HepG2 (cell line): ENCODE measurements around the gene WARS2. TPM values are rescaled to one million over a fixed set of nuclear protein-coding genes. Genes with fewer than 3 reads are reported as not detected.

Source experiments
- ATAC-seq: fragments of 200-7000 bp; cut with Tn5 transposase; 3 replicates; pipeline ENCODE4 v1.9.1; 2020; ENCODE audit warnings: mild to moderate bottlenecking, moderate library complexity
- BruUV-seq: library from RNA; stranded (reverse); fragments of 400-500 nt; replicated peaks from 2 replicates; lab custom pipeline; 2021; lab: Mats Ljungman, UMichigan
- CTCF ChIA-PET: fragments of 300-600 bp; formaldehyde crosslinking; extraction: SDS; loops from one replicate; lab custom pipeline; 2021; ENCODE audit warnings: low total read pairs, inconsistent platforms, low intra/inter-chr PET ratio; lab: Yijun Ruan, JAX
- POLR2A ChIA-PET: fragments of 350-600 bp; sonication (Branson Sonifier 250); formaldehyde crosslinking; loops from one replicate; lab custom pipeline; 2020; ENCODE audit warnings: antibody characterized with exemption, inconsistent platforms; lab: Yijun Ruan, JAX
- DNase-seq: peaks from one replicate; pipeline ENCODE4 v3.0.0-alpha.2; 2015; ENCODE audit warnings: low spot score
- FAIRE-seq: peaks from 3 replicates; lab custom pipeline; 2011; peaks lifted over from hg19 to GRCh38; lab: Jason Lieb, UNC
- H2AFZ ChIP-seq: one replicate; pipeline ENCODE4 v1.6.1; 2011; ENCODE audit warnings: low read length, inconsistent platforms
- H3K27ac ChIP-seq: fragments of 300-600 bp; 3 replicates; pipeline ENCODE4 v1.8.0; 2011; ENCODE audit warnings: mixed run types, mild to moderate bottlenecking, mixed read lengths, low read length, inconsistent platforms; ENCODE audit not compliant: insufficient read depth; ENCODE audit errors: extremely low read length
- H3K27me3 ChIP-seq, 2 experiments: fragments of 200-600 bp in 1 of 2; 2 replicates in 1 of 2; 3 replicates in 1 of 2; pipeline versions ENCODE4 v1.6.0 to v1.8.0; 2011; ENCODE audit warnings: low read length in 2 of 2, mild to moderate bottlenecking in 2 of 2, moderate library complexity in 2 of 2, inconsistent platforms in 1 of 2; ENCODE audit not compliant: insufficient read depth in 2 of 2, control insufficient read depth in 1 of 2
- H3K36me3 ChIP-seq, 2 experiments: fragments of 200-600 bp in 1 of 2; replicated peaks in 1 of 2; 2 replicates in 1 of 2; 3 replicates in 1 of 2; pipeline versions ENCODE4 v1.5.1 to v1.8.0; 2011; ENCODE audit warnings: low read length in 2 of 2, inconsistent platforms in 1 of 2; ENCODE audit not compliant: insufficient read depth in 2 of 2, control insufficient read depth in 1 of 2
- H3K4me1 ChIP-seq: 2 replicates; pipeline ENCODE4 v1.5.1; 2012; ENCODE audit warnings: low read length, inconsistent platforms; ENCODE audit not compliant: insufficient read depth
- H3K4me2 ChIP-seq: 2 replicates; pipeline ENCODE4 v1.6.0; 2011; ENCODE audit warnings: low read depth, low read length, inconsistent platforms
- H3K4me3 ChIP-seq, 3 experiments: fragments of 200-600 bp in 1 of 3; sonication (generic), shearing (Covaris generic) in 1 of 3; replicated peaks in 1 of 3; 2 replicates each; pipeline ENCODE4 v1.5.1; 2011 to 2016; ENCODE audit warnings: low read length in 3 of 3, inconsistent platforms in 2 of 3, low read depth in 2 of 3, mild to moderate bottlenecking in 2 of 3, control low read depth in 1 of 3, mixed read lengths in 1 of 3; ENCODE audit not compliant: insufficient read depth in 1 of 3
- H3K79me2 ChIP-seq: one replicate; pipeline ENCODE4 v1.6.1; 2011; ENCODE audit warnings: low read length, inconsistent platforms; ENCODE audit not compliant: insufficient read depth
- H3K9ac ChIP-seq: 2 replicates; pipeline ENCODE4 v1.6.0; 2011; ENCODE audit warnings: mild to moderate bottlenecking, low read depth, low read length, inconsistent platforms; ENCODE audit not compliant: insufficient read depth
- H3K9me3 ChIP-seq: 2 replicates; pipeline ENCODE4 v1.5.1; 2012; ENCODE audit warnings: mild to moderate bottlenecking, low read length
- H4K20me1 ChIP-seq: 2 replicates; pipeline ENCODE4 v1.6.0; 2011; ENCODE audit warnings: inconsistent platforms, mild to moderate bottlenecking, low read length, moderate library complexity; ENCODE audit not compliant: insufficient read depth
- EHMT2 ChIP-seq: fragments of 200-600 bp; sonication (generic); IDR thresholded peaks from 2 replicates; pipeline ENCODE4 v1.7.0; 2017; ENCODE audit warnings: antibody characterized with exemption, low read depth, low read length, borderline replicate concordance
- HDAC1 ChIP-seq: sonication (generic); formaldehyde crosslinking; IDR thresholded peaks from 2 replicates; pipeline ENCODE4 v1.5.1; 2020; ENCODE audit warnings: mild to moderate bottlenecking, missing genetic modification reagents
- JUND ChIP-seq: sonication (generic); formaldehyde crosslinking; IDR thresholded peaks from 2 replicates; pipeline ENCODE4 v1.8.0; 2022; ENCODE audit warnings: mild to moderate bottlenecking, missing genetic modification reagents
- MATR3 ChIP-seq: sonication (generic); formaldehyde crosslinking; IDR thresholded peaks from 2 replicates; pipeline ENCODE4 v1.4.0; 2020; ENCODE audit warnings: missing genetic modification reagents
- MXD3 ChIP-seq: IDR thresholded peaks from 2 replicates; pipeline ENCODE4 v1.6.1; 2016; ENCODE audit warnings: mild to moderate bottlenecking, missing biosample characterization, missing genetic modification reagents
- PHF21A ChIP-seq: sonication (generic); formaldehyde crosslinking; IDR thresholded peaks from 2 replicates; pipeline ENCODE4 v1.5.0; 2020; ENCODE audit warnings: mild to moderate bottlenecking, missing genetic modification reagents
- SIX1 ChIP-seq: sonication (generic); formaldehyde crosslinking; IDR thresholded peaks from 2 replicates; pipeline ENCODE4 v1.4.0; 2020; ENCODE audit warnings: missing genetic modification reagents, borderline replicate concordance
- ZKSCAN1 ChIP-seq: fragments of 150-350 bp; IDR thresholded peaks from 2 replicates; pipeline ENCODE4 v1.6.1; 2014; ENCODE audit warnings: low read length
- ZNF207 ChIP-seq: fragments of 450-650 bp; IDR thresholded peaks from 2 replicates; pipeline ENCODE4 v1.6.1; 2016; ENCODE audit warnings: antibody characterized with exemption, borderline replicate concordance
- ZNF788 ChIP-seq: sonication (generic); formaldehyde crosslinking; IDR thresholded peaks from 2 replicates; pipeline ENCODE4 v1.5.0; 2020; ENCODE audit warnings: mild to moderate bottlenecking, missing genetic modification reagents, borderline replicate concordance
- WGBS: methylation state at CpG from one replicate; pipeline ENCODE4 v1.1.6; 2017; ENCODE audit warnings: low lambda C conversion rate; 5-methylcytosine and 5-hydroxymethylcytosine counted together
- in situ Hi-C: cut with HindIII; loops from 2 replicates; pipeline ENCODE4 v1.10.0; 2017; ENCODE audit warnings: low pct_unique_long_range_greater_than_20kb; ENCODE audit not compliant: extremely low pct_ligation_motif_present
- intact Hi-C: fragments of 100-400 bp; cut with micrococcal nuclease; formaldehyde crosslinking; loops from one replicate; pipeline ENCODE4 v1.10.0; 2022; ENCODE audit not compliant: unreplicated experiment
- polyA plus RNA-seq, 8 experiments: library from polyadenylated mRNA; depleted of rRNA in 3 of 8; stranded (reverse) in 7 of 8; unstranded in 1 of 8; fragments of >200 nt; fragmentation: Illumina TruSeq in 4 of 8; extraction: Trizol in 4 of 8; gene quantifications; 2 replicates each; pipeline versions ENCODE4 v1.2.1 to v1.2.3, GENCODE V29; 2011 to 2016; ENCODE audit warnings: low read depth in 4 of 8, missing spikeins in 1 of 8, mixed read lengths in 1 of 8; ENCODE audit not compliant: insufficient read depth in 1 of 8
- total RNA-seq, 5 experiments: library from RNA; depleted of rRNA; stranded (reverse); fragments of >200 nt; fragmentation: Illumina TruSeq; extraction: Trizol; gene quantifications; 2 replicates each; pipeline ENCODE4 v1.2.3, GENCODE V29; 2016; ENCODE audit warnings: low read depth in 1 of 5
- TF ChIP-seq, protein P1 (sequence below): sonication (generic); formaldehyde crosslinking; IDR thresholded peaks from 2 replicates; pipeline ENCODE4 v1.9.0; 2022; ENCODE audit warnings: low read depth, missing genetic modification reagents

WARS2 gene
- total and polyA plus RNA-seq, 2 of the 13 experiments (the other 11 are each of a cell fraction or from before 2014, with no cell fraction given): 12.4 to 18.8 TPM

- POLR2A ChIA-PET: no interaction called here
- in situ Hi-C loops: no loop called here
- 93% methylated on average over 1 of the region's 1 CpG for WGBS
These were observed 44.5 kb upstream of the WARS2 start for GRCh38 chr1:119184972-119185371.

DNA sequence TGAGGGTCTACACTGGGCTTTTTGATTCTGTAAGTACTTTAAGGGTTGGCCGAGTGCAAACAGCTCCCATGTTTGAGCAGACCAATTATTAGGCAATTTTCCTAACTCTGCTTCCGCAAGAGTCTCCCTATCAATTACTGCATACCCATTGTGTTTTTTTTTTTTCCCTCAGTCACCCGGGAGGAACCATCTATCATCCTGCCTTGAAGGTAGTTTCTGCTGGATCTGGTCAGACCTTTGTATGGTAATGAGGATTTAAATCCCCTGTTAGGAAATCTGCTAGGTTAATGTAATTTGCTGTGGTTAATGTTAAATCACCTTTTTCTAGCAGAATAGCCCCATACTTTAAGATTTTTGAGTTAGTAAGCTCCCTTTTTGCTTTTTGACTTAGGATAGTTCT lies 40.8 kb upstream of the WARS2 start:
- Histone ChIP-seq H3K27me3 (no peaks in the 10 kb centered on the region), H3K4me1 (no peaks in the 10 kb centered on the region), H3K9me3 (no peaks in the 10 kb centered on the region), H3K4me2 (no peak overlapping the region), H2AFZ (no peak overlapping the region), H3K79me2 (no peaks in the 10 kb centered on the region), H3K4me3 (no peak overlapping the region), H3K27ac (no peak overlapping the region), H3K9ac (no peak overlapping the region), H3K36me3 (peaks cover 0 to 3% of the 10 kb centered on the region in 2 experiments; a peak in 1 of 5 replicates), H4K20me1 (no peaks in the 10 kb centered on the region)
- 98% methylated on average over 3 of the region's 3 CpGs for WGBS
- ATAC-seq (no peak), FAIRE-seq (no peak), DNase-seq (no peak)
- POLR2A ChIA-PET: no interaction called here
- TF ChIP-seq, protein P1, sequence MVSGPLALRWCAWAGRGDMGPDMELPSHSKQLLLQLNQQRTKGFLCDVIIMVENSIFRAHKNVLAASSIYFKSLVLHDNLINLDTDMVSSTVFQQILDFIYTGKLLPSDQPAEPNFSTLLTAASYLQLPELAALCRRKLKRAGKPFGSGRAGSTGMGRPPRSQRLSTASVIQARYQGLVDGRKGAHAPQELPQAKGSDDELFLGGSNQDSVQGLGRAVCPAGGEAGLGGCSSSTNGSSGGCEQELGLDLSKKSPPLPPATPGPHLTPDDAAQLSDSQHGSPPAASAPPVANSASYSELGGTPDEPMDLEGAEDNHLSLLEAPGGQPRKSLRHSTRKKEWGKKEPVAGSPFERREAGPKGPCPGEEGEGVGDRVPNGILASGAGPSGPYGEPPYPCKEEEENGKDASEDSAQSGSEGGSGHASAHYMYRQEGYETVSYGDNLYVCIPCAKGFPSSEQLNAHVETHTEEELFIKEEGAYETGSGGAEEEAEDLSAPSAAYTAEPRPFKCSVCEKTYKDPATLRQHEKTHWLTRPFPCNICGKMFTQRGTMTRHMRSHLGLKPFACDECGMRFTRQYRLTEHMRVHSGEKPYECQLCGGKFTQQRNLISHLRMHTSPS (CRISPR knock-in tag): no peak
- TF ChIP-seq PHF21A (no peak), HDAC1 (CRISPR knock-in tag) (no peak), ZNF207 (no peak), ZKSCAN1 (no peak), JUND (CRISPR knock-in tag) (no peak), ZNF788 (CRISPR knock-in tag) (no peak), EHMT2 (no peak), MATR3 (no peak)
- CTCF ChIA-PET: no interaction called here
- BruUV-seq: no TSS peak
- intact Hi-C loops: no loop called here
- in situ Hi-C loops: no loop called here

More at GRCh38 chr1:119184972-119185371, 44.5 kb upstream of the WARS2 start:
- no peaks in the 10 kb centered on the region; a peak in 1 of 5 replicates for H3K36me3 ChIP-seq
- no peaks in the 10 kb centered on the region for H3K79me2 ChIP-seq
- DNase-seq (no peak), ATAC-seq (no peak), FAIRE-seq (no peak)
- H3K27ac ChIP-seq: no peak overlapping the region
- intact Hi-C loops: no loop called here
- no peaks in the 10 kb centered on the region for H4K20me1 ChIP-seq
- H3K27me3 ChIP-seq: no peaks in the 10 kb centered on the region
- no peak overlapping the region for H3K9ac ChIP-seq
- H3K4me2 ChIP-seq: no peak overlapping the region
- H3K4me1 ChIP-seq: no peaks in the 10 kb centered on the region
- H3K4me3 ChIP-seq: no peak overlapping the region
- no TSS peak for BruUV-seq
- CTCF ChIA-PET: no interaction called here
- TF ChIP-seq SIX1 (CRISPR knock-in tag): no peak
- no peak for TF ChIP-seq MXD3 (CRISPR knock-in tag)
- TF ChIP-seq, all 625 proteins: peak for 0
- Histone ChIP-seq H2AFZ (no peak overlapping the region), H3K9me3 (no peaks in the 10 kb centered on the region)
